ENCODE results near the gene APOM. TPM values are rescaled to one million over a fixed set of nuclear protein-coding genes. Genes with fewer than 3 reads are reported as not detected.

Gene APOM
- total RNA-seq, 1 donor from 2014 or later = 2.4 TPM

DNA sequence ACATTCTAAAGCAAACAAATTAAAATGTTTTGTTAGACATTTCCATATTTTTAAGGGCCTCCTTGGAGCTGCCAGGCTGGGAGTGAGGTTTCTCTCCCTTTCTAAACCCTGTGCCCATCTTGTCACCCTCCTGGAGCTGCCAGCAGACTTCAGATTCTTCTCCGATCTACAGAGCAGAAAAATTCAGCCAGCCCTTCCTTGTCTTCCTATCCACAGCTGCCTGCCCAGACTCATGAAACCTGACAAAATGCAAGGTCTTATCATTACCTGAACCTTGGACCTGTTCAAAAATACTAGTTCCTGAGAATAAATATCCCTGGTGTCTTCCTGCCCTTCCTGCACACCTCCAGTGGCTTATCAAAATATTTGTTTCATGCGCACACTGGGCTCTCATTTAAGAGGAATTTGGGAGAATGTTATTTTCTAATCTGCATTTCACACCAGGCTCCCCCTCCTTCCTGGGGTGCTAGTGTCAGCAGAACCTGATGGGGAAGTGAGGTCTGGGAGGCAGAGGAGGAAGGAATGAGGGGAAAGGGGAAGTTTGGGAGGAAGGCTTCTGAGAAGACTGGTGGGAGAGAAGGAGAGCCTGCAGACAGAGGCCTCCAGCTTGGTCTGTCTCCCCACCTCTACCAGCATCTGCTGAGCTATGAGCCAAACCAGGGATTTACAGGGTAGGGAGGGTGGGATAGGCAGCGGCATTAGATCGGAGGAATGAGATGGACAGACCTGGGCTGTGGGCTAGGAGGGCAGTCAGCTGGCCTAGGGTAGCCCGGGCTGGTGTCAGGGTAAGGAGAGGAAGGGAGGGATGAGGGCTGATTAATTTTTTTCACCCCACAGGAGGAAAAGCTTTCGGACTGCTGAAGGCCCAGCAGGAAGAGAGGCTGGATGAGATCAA is 40.8 kb upstream of the APOM start, which contains the start of gene AIF1:
Gene AIF1, plus strand, starts transcription at position 551 of the 895 bp plus-strand sequence. Its CDS starts 96 bp downstream, at position 647.
- H3K36me3 ChIP-seq = no peaks in the 10 kb centered on the region
- H3K4me3 ChIP-seq = peak within 1 kb of the TSS; percentile 44
- H3K4me1 ChIP-seq = peaks cover 6% of the 10 kb centered on the region
- no peaks in the 10 kb centered on the region for H3K27me3 ChIP-seq (ENCODE audit: low read depth)
- no peaks in the 10 kb centered on the region for H3K9me3 ChIP-seq (replicated peaks)
- H3K27ac ChIP-seq (replicated peaks) = peak within 1 kb of the TSS; percentile 42
- TF ChIP-seq, protein P1, sequence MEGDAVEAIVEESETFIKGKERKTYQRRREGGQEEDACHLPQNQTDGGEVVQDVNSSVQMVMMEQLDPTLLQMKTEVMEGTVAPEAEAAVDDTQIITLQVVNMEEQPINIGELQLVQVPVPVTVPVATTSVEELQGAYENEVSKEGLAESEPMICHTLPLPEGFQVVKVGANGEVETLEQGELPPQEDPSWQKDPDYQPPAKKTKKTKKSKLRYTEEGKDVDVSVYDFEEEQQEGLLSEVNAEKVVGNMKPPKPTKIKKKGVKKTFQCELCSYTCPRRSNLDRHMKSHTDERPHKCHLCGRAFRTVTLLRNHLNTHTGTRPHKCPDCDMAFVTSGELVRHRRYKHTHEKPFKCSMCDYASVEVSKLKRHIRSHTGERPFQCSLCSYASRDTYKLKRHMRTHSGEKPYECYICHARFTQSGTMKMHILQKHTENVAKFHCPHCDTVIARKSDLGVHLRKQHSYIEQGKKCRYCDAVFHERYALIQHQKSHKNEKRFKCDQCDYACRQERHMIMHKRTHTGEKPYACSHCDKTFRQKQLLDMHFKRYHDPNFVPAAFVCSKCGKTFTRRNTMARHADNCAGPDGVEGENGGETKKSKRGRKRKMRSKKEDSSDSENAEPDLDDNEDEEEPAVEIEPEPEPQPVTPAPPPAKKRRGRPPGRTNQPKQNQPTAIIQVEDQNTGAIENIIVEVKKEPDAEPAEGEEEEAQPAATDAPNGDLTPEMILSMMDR (IDR thresholded peaks at IDR 0.05; ENCODE audit: borderline replicate concordance) = no peak
- no peak for DNase-seq
- intact Hi-C loops (cut with micrococcal nuclease) = no loop called here

DNA sequence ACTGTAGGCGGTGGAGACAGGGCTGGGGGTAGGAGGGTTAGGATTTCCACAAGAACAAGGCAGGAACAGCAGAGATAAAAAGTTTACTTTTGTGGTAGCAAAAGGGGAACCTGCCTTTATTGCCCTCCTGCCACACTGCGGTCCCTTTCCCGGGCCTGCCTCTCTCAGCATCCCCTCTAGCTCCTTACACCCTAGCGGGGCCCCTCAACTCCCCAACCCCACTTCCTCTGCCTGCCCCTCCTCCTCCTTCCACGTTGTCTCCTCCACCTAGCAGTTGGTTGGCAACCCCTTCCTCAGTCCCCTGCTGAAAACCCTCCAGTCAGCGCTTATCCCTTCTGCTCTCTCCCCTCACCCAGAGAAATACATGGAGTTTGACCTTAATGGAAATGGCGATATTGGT is 39.9 kb upstream of the APOM start:
- no peaks in the 10 kb centered on the region for H3K36me3 ChIP-seq
- no peaks in the 10 kb centered on the region for H3K9me3 ChIP-seq (replicated peaks)
- H3K4me1 ChIP-seq = peaks cover 8% of the 10 kb centered on the region
- TF ChIP-seq, protein P1 (IDR thresholded peaks at IDR 0.05; ENCODE audit: borderline replicate concordance) = no peak
- no peaks in the 10 kb centered on the region for H3K27me3 ChIP-seq (ENCODE audit: low read depth)
- peak overlapping the region; percentile 33 for H3K27ac ChIP-seq (replicated peaks)
- intact Hi-C loops (cut with micrococcal nuclease) = no loop called here
- no peak for DNase-seq
- peak overlapping the region; percentile 44 for H3K4me3 ChIP-seq

DNA sequence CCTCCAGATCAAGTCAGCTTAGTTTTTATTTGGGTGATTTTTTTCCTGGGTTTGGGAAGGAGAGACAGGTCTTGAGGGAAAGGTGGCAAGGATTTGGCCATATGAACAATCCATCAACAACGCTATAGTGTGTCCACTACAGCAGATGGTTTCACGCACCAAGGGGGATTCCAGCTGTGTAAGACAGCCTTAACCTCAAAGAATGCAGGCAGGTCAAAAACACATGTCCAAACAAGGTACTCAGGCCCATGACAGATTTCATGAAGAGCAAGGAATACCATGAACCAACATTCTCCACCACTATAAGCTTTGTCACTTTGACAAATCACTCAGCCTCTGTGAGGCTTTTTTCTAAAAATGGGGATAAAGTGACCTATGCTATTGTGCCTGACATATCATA is 38.7 kb upstream of the APOM start:
- peaks cover 20% of the 10 kb centered on the region for H3K4me1 ChIP-seq
- intact Hi-C loops (cut with micrococcal nuclease) = no loop called here
- H3K36me3 ChIP-seq = no peaks in the 10 kb centered on the region
- TF ChIP-seq, protein P1 (IDR thresholded peaks at IDR 0.05; ENCODE audit: borderline replicate concordance) = no peak
- no peak overlapping the region for H3K27ac ChIP-seq (replicated peaks)
- H3K27me3 ChIP-seq (ENCODE audit: low read depth) = no peaks in the 10 kb centered on the region
- H3K9me3 ChIP-seq (replicated peaks) = no peaks in the 10 kb centered on the region
- no peak overlapping the region for H3K4me3 ChIP-seq
- DNase-seq = no peak

DNA sequence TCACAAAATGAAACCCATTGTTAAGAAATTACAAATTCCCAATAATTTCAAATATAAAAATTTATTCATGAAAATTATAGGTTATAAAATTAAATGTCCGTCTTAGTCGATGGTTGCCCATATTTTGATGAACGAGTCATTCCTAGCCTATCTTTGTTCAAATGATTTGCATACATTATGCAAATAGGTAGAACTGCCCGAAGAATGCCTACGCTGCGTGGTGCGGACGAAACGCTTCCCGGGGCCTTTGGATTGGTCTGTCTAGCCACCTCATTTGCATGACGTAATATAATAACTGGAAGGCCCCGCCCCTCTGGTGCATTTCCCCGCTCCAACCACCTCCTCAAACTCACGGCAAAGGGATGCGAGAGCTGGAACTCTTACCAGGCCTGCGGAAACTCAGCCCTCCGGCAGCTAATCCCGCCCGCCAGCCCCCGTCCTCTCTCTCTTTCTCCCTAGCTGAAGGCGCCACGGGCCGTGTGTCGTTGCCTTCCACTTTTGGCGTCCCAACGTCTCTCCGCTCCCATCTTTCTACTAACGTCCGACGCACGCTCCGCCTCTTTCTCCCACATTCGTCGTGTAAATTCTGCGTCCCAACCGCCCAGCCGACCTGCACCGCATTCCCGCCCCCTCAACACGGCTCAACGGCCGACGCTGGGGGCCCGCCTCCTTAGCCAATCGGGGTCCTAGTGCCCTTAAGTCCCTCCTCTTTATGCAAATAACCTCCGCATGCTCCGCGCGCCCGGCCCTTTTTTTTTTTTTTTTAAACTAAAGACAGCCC is 35.7 kb upstream of the APOM start:
- Histone ChIP-seq H3K9me3 (replicated peaks) (no peaks in the 10 kb centered on the region), H3K27ac (replicated peaks) (peak overlapping the region; percentile 96), H3K36me3 (peaks cover 22% of the 10 kb centered on the region), H3K27me3 (ENCODE audit: low read depth) (no peaks in the 10 kb centered on the region), H3K4me3 (peak overlapping the region; percentile 89), H3K4me1 (peaks cover 31% of the 10 kb centered on the region)
- TF ChIP-seq, protein P1 (IDR thresholded peaks at IDR 0.05; ENCODE audit: borderline replicate concordance) = no peak
- peak; percentile 98 for DNase-seq
- intact Hi-C loops (cut with micrococcal nuclease) = no loop called here

DNA sequence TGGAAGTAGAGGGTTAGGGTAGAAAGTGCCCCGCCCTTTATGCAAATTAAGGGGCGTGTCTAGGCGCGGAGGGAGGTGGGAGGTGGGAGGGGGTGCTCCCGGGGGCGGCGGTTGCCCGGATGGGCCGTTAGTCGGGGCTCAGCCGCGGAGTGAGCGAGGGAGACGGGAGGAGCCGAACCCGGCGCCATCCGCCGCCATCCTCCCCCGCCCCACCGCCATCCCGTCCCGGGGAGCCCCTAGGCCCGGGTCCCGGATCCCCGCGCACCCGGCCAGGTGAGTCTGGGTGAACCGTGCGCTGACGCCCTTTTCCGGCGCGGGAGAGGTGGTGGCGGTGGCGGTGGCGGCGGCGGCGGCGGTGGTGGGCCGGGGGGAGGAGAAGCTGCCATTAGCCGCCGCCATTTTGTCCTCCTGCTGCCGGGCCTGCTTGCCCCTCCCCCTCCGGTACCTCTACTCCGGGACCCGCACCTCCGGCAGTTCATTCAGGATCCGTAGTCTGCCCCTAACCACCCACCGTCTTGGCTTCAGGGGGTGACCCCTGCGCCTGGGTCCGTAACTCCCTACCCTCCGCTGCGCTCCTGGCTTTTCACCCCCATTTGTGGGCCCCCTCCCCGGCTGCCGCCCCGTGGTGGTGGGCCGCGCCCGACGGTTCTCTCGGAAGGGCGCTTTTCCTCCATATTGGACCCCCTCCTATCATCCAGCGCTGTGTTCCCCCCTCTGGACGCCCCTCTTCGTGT is 34.9 kb upstream of the APOM start, which contains the start of gene PRRC2A:
Gene PRRC2A, plus strand, starts transcription at position 130 of the 734 bp plus-strand sequence. CDS start 2,075 bp downstream, outside the sequence.
- Histone ChIP-seq H3K4me1 (peaks cover 31% of the 10 kb centered on the region), H3K27ac (replicated peaks) (peak within 1 kb of the TSS; percentile 96), H3K9me3 (replicated peaks) (no peaks in the 10 kb centered on the region), H3K27me3 (ENCODE audit: low read depth) (no peaks in the 10 kb centered on the region), H3K36me3 (peaks cover 30% of the 10 kb centered on the region), H3K4me3 (peak within 1 kb of the TSS; percentile 89)
- DNase-seq = peak; percentile 93
- intact Hi-C loops (cut with micrococcal nuclease) = no loop called here
- TF ChIP-seq, protein P1 (IDR thresholded peaks at IDR 0.05; ENCODE audit: borderline replicate concordance) = no peak

All from left ventricle myocardium inferior (tissue), 1 donor.